Measurements from ENCODE around the gene CTPS1. TPM values are rescaled to one million over a fixed set of nuclear protein-coding genes. Genes with fewer than 3 reads are reported as not detected.

The CTPS1 gene
- total RNA-seq, 1 experiment from 2014 or later: 66.4 TPM

- Histone ChIP-seq H3K4me3 (replicated peaks in 1 of 2; ENCODE audit: low read depth in 1 of 2, low read length in 2 of 2) (no peak overlapping the region), H3K36me3 (ENCODE audit: control insufficient read depth in 1 of 2, insufficient read depth in 2 of 2, low read length in 2 of 2) (no peaks in the 10 kb centered on the region), H3K27ac (ENCODE audit: low read depth, low read length) (no peak overlapping the region), H3K9me3 (ENCODE audit: control insufficient read depth in 1 of 2, insufficient read depth in 1 of 2, low read depth in 1 of 2, low read length in 2 of 2) (no peaks in the 10 kb centered on the region), H2AFZ (ENCODE audit: low read depth, low read length, poor library complexity, severe bottlenecking) (no peak overlapping the region), H3K27me3 (ENCODE audit: insufficient read depth, low read length) (no peaks in the 10 kb centered on the region), H3K9me2 (ENCODE audit: insufficient read depth) (no peaks in the 10 kb centered on the region), H3K79me2 (ENCODE audit: insufficient read depth, low read length) (no peaks in the 10 kb centered on the region), H4K20me1 (ENCODE audit: insufficient read depth) (no peaks in the 10 kb centered on the region), H3K4me1 (ENCODE audit: control insufficient read depth in 1 of 2, insufficient read depth in 2 of 2, low read length in 2 of 2) (no peaks in the 10 kb centered on the region), H3K4me2 (ENCODE audit: low read length) (no peak overlapping the region), H3K9ac (ENCODE audit: low read length) (no peak overlapping the region)
- no TSS peak for BruUV-seq (replicated peaks)
- ChIA-PET CTCF (no interaction called here), POLR2A (no interaction called here), RAD21 (ENCODE audit: low non-redundant PET in 1 of 2, low total read pairs in 2 of 2, uncharacterized antibody in 2 of 2, unreplicated experiment in 2 of 2) (no interaction called here)
- DNase-seq (ENCODE audit: low read depth, low spot score) (no peak), ATAC-seq (no peak)
- no peak for TF ChIP-seq FOSL1 (IDR thresholded peaks at IDR 0.05; ENCODE audit: low read depth)
- TF ChIP-seq, protein P1, sequence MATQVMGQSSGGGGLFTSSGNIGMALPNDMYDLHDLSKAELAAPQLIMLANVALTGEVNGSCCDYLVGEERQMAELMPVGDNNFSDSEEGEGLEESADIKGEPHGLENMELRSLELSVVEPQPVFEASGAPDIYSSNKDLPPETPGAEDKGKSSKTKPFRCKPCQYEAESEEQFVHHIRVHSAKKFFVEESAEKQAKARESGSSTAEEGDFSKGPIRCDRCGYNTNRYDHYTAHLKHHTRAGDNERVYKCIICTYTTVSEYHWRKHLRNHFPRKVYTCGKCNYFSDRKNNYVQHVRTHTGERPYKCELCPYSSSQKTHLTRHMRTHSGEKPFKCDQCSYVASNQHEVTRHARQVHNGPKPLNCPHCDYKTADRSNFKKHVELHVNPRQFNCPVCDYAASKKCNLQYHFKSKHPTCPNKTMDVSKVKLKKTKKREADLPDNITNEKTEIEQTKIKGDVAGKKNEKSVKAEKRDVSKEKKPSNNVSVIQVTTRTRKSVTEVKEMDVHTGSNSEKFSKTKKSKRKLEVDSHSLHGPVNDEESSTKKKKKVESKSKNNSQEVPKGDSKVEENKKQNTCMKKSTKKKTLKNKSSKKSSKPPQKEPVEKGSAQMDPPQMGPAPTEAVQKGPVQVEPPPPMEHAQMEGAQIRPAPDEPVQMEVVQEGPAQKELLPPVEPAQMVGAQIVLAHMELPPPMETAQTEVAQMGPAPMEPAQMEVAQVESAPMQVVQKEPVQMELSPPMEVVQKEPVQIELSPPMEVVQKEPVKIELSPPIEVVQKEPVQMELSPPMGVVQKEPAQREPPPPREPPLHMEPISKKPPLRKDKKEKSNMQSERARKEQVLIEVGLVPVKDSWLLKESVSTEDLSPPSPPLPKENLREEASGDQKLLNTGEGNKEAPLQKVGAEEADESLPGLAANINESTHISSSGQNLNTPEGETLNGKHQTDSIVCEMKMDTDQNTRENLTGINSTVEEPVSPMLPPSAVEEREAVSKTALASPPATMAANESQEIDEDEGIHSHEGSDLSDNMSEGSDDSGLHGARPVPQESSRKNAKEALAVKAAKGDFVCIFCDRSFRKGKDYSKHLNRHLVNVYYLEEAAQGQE (IDR thresholded peaks at IDR 0.05; ENCODE audit: low read depth): no peak
- no peak for TF ChIP-seq CTCF (IDR thresholded peaks at IDR 0.05 in 2 of 3, conservative IDR thresholded peaks at IDR 0.05 in 1 of 3; ENCODE audit: borderline replicate concordance in 1 of 3, insufficient read depth in 1 of 3, low read depth in 2 of 3, low read length in 2 of 3)
- TF ChIP-seq JUND (IDR thresholded peaks at IDR 0.05): no peak
- no peak for TF ChIP-seq EGR1 (IDR thresholded peaks at IDR 0.05; ENCODE audit: low read depth)
- no peak for TF ChIP-seq CEBPB (IDR thresholded peaks at IDR 0.05; ENCODE audit: low read depth)
- TF ChIP-seq EZH2phosphoT487 (IDR thresholded peaks at IDR 0.05; ENCODE audit: borderline replicate concordance): no peak
- no peak for TF ChIP-seq RAD21 (IDR thresholded peaks at IDR 0.05; ENCODE audit: low read depth)
- TF ChIP-seq TCF7L2 (IDR thresholded peaks at IDR 0.05; ENCODE audit: borderline replicate concordance, extremely low read depth, insufficient read depth, insufficient read length): no peak
- intact Hi-C loops (cut with micrococcal nuclease): no loop called here
Measured at GRCh38 chr1:41053316-41053715, 73.8 kb downstream of the CTPS1 start.
